Stimulated activated CD8-positive, alpha-beta memory T cell treated with anti-CD3 and anti-CD28 coated beads, Interleukin-15, amount 100 ng/mL, for 24 hours (primary cell): ENCODE data around the gene PDE4D.
"Not testable (repeated sequence)": the region's sequence is repeated elsewhere in the genome, so short reads cannot be mapped to it uniquely, and the experiment has no call there.

Experiments used
- DNase-seq: peaks from one replicate; pipeline ENCODE4 v3.0.0-alpha.2; 2020; ENCODE audit warnings: low read depth

Gene PDE4D

DNA sequence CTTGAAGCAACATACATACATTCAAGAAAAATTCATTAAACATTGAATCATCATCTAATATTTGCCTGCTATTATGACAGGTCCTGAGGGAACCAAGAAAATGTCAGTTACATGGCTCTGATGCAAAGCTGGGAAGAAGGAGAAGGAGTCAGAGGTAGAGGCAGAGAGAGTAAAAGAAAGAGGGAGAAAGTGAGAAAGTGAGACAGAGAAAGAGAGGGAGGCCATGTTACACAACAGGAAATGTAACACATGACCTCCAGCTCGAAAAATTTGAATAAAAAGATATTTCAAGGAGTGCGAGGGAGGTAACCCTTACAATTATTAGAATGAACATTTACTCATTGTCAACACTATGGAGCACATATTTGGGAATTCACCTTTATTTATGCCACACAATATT lies 189.7 kb downstream of the PDE4D start:
- no peak for DNase-seq

DNA sequence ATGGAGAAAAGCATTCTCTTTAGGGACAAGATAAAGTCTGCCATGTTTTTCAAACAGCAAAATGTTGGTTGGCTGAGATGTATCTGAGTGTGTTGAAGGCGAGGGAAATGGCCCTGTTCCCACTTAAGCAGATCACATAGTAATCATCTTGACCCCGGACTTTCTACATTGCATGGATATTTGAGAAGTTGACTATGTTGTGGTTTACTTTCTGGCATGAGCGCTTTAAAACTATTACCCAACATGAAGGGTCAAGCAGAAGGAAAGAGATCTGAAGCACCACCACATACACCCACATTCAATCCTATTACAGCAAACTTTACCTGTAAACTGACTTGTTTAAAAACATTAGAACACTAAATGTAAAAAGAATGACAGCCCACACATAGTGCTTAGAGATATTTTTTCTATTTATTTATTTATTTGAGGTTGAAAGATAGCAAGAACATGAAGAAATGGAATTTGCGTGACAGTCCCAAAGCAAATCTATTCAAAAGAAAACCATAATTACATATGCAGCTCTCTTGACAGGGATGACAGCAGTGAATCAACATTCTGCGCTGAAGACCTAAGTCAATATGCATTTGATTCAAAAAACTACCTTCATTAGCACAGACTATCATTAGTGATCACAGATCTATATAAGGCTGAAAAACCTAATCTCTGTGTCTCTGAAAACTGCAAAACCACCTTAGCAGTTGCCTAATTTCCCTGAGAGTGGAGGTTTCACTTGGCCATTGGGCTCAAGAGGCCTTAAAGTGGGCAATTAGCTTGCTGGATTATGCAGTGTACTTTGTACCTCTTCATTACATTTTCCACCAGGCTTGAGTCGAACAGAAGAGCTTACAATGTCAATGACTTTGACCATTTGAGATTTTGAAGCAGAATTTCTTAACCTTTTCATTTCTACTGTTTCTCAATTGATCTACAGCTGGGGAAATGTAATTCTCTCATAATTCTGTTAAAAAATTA lies 195.0 kb downstream of the PDE4D start:
- no peak for DNase-seq

DNA sequence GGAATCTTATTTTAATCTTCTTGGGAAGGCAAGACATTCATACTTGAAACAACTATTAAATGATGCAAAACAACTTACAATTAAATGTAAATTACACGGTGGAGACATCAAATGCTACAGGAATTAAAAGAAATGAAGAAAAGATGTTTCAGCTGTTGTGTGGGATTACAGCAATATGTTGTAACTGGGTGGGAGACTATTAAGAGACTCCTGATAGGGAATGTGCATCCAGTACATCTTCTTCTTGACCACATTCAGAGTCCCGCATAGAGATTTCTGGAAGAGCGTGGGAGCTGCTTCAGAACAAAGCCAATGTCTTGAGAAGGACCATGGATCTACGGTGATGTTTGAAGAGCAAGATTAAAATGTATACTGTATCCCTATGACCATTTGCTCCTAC lies 199.1 kb downstream of the PDE4D start:
- DNase-seq = no peak

DNA sequence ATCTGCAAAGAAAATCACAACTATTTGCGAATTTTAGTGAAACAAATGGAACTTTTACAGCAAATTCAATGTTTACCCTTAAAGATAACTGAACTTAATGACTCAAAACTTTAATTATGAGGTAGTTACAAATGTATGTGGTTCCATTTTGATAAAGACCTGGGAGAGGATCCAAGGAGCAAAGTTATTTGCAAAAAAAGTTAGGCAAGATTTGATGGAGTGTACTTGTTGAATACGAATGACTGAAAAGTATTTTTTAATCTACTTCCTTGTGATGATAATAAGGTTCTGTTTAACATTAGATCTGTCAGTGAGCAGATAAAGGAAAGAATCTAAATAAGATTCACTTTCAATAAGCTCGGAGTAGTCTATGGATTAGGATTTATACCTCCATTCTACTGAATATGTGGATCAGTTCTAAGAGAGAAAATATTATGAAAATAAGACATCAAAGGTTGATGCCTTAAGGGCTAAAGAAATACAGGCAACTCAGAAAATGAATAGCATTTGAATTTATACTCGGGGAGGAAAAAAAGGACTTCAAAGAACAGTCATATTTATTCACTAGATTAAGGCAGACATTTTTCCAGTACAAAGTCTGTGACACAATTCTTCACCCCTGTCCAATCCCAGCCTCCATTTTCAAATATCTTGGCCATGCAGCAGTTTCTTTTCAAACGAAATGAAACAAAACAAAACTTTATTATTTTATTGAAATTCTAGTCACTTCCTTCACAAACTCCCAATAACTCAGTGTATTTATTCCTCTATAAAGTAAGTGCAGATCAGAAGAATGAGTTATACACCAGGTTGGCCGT lies 199.8 kb downstream of the PDE4D start:
- no peak for DNase-seq

DNA sequence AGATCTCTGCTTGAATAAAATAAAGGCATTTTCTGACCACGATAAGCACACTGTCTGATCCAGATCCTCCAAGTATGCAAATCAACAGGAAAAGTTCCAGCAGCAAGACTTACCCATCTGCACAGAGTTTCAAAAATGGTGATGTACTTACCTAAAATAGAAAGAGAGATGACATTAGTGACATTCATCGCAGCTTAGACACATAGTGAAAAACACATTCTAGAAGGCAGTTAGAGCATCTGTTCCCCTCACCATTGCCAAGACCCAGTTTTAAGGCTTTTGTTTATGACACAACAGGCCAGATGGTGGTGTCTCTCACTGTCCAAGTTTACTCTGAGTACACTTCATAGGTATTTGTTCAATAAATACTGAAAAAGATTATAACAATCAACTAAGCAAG lies 207.7 kb downstream of the PDE4D start:
- DNase-seq = no peak

DNA sequence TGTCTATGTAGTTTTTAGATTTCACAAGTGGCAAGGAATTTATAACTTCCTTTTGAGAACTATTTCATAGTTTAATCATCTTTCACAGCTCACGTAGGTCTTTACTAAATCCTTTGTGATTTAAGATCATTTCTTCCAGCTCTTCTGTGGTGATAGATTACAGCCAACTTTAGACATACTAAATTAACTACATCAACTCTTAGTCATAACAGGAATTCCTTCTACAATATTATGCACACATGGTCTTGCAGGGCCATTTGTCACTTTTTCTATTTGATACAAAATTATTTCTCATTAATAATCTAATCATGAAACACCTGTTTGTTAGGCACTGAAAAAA lies 208.4 kb downstream of the PDE4D start:
- no peak for DNase-seq

DNA sequence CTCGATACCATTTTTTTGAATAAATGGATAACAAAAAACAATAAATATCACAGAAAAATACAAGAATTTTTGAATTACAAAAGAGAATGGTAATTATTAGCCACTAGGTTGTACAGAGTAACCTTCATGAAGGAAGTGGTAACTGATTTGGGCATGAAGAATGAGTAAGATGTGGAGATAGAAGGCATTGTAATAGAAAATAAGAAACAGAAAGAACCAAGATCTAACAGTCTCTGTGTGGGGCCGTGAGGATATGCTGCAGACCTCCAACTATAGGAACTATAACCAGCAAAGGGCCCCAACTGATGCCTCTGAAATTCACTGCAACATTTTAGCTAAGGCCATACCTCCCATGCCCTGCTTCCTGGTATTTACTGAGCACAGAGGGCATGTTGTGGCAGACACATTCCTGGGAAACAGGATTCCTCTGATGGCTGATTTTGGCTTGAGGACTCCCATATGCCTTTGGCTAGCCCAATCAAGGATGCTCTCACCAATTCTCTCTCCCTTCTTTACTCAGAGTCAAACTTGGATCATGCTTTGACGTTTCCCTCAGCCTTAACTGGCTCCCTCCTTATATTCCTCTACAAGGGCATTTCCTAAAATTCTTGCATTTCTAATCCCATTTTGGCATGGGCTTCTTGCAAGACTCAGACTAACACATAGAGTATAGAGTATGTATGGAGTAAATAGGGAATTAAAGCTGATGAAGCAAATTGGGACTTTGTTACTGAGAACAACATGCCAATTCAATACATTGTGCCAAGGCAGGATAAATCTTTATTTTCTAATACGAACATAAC lies 208.9 kb downstream of the PDE4D start:
- no peak for DNase-seq

DNA sequence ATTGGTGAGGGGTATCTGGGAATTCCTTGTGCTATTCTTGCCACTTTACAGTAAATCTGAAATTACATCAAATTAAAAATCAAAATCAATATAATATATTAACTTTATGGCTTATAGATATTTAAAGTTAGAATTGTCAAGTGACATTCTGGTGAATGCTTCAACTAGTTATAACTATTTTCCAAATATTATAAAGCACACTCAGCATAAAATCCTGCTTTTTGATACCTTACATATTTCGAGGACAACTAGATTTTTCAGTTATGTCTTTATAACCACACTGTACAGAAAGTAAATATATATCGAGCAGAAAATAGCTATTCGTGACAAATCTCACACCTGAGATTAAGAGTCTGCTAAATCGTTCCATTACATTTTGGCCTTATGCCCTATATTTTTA lies 210.2 kb downstream of the PDE4D start:
- DNase-seq = no peak

DNA sequence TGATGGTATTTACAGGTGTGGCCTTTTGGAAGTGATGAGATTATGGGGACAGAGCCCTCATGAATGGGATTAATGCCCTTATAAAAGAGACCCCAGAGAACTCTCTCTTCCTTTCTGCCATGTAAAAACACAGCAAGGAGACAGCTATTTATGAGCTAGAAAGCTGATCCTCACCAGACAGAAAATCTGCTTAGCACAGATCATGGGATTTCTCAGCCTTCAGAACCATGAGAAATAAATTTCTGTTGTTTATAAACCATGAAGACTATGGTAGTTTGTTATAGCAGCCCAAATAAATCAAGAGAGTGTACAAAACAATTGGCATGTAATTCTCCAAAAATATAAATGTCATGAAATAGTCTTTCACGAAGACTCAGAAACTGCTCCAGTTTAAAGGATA lies 211.0 kb downstream of the PDE4D start:
- no peak for DNase-seq

DNA sequence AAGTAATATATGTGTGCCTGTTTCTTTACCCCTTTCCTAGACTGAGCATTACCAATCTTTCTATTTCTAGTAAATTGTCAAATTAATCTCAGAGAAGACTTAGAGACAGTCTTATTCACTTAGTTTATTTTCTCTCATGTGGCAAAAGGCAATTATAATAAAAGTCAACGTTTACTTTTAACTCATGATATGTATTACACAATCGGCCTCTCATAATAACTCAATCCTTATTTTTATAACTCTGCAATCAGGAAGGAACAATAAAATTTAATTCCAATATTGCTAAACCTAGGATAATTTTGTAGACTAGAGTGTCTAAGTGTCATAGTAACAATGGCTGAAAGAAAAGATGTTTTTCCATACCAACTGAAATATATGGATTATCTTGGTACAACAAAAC lies 214.6 kb downstream of the PDE4D start:
- no peak for DNase-seq

DNA sequence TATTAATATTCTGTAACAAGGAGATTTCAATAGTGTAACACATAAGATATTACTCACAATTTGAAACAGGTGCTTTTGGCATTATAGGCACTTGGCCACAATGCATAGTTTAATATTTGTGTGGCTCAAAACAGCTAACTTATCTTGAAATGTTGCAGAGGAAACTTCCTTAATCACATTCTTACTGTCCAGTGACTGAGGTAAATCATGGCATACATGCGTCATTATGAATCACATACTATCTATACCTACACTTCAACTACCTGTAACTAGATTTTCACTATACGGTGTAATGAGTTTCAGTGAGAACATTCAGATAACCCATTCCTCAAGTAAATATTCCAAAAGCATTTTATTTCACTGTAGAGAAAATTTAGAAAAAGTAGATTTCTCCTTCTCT lies 218.8 kb downstream of the PDE4D start:
- DNase-seq = no peak

DNA sequence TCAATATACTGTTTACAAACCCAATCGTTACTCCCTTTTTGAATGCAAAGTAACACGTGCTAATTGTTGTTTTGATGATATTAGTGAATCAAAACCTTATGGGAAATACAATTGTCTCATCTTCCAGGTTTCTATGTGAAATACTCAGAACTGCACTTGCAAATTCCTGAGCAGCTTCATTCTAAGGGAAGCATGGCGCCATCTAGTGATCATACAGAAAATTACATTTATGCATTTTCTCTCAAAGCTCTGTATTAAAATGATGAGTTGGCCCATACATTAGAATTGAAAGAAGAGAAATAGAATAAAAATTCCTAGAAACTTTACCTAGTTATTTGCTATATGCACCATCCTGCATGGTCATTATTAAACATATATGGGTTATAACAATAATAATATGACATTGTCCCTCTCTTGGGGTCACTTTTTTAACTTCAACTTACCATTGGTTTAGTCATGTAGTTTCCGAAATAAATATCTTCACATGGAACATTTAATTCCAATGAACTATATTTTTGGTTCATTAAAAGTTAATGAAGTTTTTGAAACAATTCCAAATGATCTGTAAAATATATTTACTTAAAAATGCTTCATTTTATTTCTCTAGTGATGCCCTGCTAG lies 220.0 kb downstream of the PDE4D start:
- DNase-seq = no peak

DNA sequence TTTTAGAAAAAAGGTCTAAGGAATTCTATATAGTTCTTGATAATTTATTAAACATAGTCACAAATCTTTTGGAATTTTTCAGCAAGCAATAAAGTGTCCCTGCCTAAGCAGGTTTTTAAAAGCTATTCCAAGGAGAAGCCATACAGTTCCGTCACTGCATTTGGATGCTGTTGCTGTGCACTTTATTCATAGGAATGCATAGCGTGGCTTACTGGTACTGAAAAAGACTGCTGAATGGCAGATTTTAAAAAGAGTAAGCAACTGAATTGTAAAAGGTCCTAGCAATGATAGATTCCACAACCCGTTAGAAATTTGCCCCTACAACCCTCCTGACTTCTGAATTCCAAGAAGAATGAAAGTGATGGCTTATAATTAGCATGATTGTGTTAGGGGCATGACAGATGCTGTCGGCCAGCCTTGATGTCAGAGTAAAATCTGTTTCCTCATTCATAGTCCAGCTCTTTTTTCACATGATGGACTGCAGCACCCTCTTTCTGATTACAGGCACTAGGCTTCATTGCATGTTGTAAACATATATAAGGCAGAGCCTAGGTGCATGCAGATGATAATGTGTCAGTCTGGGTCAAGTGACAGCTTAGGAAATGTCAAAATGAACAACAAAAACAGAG lies 227.0 kb downstream of the PDE4D start:
- DNase-seq = no peak

DNA sequence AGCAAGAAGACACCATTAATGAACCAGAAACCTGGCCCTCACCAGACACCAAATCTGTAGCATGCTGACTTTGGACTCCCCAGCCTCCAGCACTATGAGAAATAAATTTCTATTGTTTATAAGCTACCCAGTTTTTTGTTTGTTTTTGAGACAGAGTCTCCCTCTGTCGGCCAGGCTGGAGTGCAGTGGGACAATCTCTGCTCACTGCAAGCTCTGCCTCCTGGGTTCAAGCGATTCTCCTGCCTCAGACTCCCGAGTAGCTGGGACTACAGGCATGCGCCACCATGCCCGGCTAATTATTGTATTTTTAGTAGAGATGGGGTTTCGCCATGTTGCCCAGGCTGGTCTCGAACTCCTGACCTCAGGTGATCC lies 227.7 kb downstream of the PDE4D start:
- not testable (repeated sequence) for DNase-seq

DNA sequence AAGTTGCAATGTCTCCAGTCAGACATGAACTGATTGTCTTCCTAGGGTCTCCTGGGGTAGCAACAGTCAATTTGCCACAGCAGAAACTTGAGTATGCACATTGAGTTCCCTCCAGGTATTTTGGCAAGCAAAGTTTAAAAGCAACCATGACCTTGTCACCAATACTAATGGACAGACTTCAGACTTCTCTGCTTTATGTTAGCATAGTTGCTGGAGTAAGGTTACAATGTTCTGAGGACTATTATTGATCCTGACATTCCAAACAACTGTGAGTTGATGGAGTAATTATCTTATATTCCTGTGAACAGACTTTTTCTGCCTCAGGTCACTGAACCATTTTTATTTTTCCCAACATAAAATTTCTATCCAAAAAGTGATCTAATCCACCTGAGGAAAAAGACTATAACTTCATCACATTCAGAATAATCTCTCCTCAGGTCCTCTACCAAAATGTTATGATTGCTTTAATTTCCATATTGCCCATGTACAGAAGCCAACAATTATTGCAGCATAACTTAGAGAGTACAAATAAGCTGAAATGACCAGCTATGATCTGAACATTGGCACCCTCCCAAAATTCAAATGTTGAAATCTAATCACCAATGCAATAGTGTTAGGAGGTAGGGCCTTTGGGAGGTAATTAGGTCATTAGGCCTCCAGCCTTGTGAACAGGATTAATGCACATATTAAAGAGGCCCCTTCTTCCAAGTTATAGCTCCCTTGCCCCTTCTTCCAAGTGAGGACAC lies 228.3 kb downstream of the PDE4D start:
- no peak for DNase-seq

DNA sequence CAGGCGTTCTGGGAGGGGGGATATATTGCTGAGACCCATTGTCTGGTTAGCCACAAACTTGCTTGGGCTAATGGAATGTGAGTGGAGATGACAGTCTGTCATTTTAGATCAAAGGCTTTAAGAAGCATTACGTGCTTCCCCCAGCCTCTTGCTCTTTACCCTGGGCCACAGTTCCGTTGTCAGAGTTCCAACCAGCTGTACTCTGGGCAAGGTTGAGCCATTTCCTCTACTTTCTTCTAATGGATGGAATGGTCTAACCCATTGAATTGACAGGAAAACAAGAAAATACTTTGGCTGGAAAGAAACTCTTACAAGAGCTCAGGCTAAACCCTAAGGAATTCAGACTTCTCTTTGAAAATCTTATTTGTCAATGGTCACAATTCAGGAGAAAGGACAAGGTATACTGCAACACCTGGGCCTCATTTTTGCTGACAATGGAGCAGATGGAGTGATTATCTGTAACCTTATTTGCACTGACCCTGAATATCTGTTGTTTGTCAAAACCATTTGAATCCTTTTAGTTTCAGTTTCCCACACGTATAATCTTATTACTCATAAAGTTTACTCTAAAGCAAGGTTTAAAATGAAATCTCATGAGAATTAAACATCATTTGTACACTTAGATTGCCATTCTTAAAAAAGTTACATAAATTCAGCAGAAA lies 231.4 kb downstream of the PDE4D start:
- DNase-seq = no peak

DNA sequence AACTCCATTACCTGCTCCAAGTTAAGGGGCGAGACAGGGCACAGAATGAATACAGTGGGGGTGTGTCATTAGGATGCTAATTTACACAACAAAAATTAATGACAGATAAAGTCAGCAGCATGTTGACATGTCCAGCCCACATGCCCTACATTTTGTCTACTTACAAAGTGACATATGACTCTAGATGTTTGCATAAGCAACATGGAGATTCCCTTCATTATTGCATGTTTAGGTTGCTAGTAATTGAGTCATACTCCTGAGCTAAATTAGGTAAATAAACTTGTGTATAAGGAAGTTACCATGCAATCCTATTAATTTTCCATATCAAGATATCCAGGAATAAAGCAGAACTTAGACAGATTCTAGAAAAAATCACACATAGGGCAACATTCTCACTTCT lies 232.2 kb downstream of the PDE4D start:
- no peak for DNase-seq

DNA sequence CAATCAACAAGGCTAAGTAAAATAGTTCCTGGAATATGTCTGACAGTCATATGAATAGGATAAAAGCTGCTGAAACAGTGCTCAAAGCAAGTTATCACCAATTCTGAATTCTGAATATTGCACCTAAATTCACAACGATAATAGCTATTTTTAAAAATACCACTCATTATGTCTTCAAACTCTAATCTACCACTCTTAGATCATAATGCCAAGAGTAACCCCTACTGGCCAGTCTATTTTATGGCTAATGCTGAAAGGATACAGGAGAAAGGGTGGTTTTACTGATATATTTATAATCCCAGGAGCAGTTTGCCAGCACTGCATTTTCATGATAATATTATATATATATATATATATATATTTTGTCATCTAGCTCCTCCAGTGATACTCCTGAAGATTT lies 232.8 kb downstream of the PDE4D start:
- no peak for DNase-seq

DNA sequence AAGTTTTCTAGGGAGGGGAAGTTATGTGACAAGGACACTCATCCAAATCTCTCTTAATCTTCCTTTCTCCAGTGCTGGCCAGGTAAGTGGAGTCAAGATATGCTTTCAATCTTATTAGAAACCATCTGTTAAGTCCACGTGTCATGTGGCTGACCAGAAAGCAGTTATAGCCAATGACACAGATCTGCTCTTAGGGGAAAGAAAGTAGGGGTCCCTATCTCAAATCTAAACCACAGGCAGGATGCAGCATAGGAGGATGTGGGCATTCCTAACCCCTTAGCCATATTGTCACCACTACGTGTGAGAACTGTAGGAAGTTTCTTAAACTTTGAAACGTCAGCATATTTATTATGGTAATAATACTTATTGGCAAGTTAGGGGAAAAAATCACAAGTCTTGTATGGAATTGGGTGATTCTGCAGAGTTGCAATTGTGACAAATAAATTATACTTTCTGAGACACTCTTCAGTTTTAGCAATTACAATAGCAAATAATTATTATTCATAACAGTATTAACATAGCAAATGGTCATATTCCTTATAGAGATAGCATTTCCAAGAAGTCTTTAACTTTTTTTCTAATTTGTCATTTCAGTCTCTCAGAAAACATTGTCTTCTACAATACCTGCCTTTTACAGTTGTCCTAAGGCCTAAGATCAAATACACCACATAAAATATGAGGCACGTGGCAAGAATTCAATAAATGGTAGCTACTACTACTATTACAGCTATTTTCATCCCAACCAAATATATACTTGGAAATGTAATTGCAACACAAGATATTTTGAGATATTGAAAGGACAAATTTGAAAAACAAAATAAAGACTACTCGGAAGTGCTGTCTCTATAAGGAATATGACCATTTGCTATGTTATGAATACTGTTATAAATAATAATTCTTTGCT lies 236.9 kb downstream of the PDE4D start:
- DNase-seq = no peak
